A172 (cell line): ENCODE data around the gene TEDDM1. TPM values are rescaled to one million over a fixed set of nuclear protein-coding genes. Genes with fewer than 3 reads are reported as not detected.
"Not testable (repeated sequence)": the region's sequence is repeated elsewhere in the genome, so short reads cannot be mapped to it uniquely, and the experiment has no call there.

ENCODE experiments used
- DNase-seq: peaks from one replicate; pipeline ENCODE4 v3.0.0-alpha.2; 2015; ENCODE audit warnings: low spot score
- total RNA-seq: library from RNA; depleted of rRNA; stranded (reverse); fragments of >200 nt; shearing (Covaris generic); gene quantifications from 2 replicates; pipeline ENCODE4 v1.2.3, GENCODE V29; 2014; rRNA removed

TEDDM1 gene
- total RNA-seq, result not detected in 2 replicates

GRCh38 chr1:182400567-182400966, at the start of gene TEDDM1:
TEDDM1 (minus strand) TSS chr1:182400667; CDS start chr1:182400485, 182 bp downstream.
- no peak for DNase-seq

GRCh38 chr1:182450087-182450486, 49.6 kb upstream of the TEDDM1 start, which contains the start of gene RGSL1:
RGSL1 (plus strand) TSS chr1:182450146; CDS start chr1:182450166, 20 bp downstream.
- no peak for DNase-seq

- DNase-seq, result no peak
These were observed 47.2 kb upstream of the TEDDM1 start for GRCh38 chr1:182447660-182448059.

GRCh38 chr1:182447124-182447523, 46.7 kb upstream of the TEDDM1 start:
- DNase-seq, result not testable (repeated sequence)

- DNase-seq, result peak; percentile 59
These were observed 45.7 kb upstream of the TEDDM1 start for GRCh38 chr1:182446033-182446669.

- no peak for DNase-seq
These were observed 44.0 kb upstream of the TEDDM1 start for GRCh38 chr1:182444497-182444896.

GRCh38 chr1:182442333-182442732, 41.9 kb upstream of the TEDDM1 start:
- no peak for DNase-seq

- no peak for DNase-seq
These were observed 41.3 kb upstream of the TEDDM1 start for GRCh38 chr1:182441719-182442118.

- no peak for DNase-seq
These were observed 37.9 kb upstream of the TEDDM1 start for GRCh38 chr1:182438326-182438725.

- no peak for DNase-seq
These were observed 33.1 kb upstream of the TEDDM1 start for GRCh38 chr1:182433580-182433979.

GRCh38 chr1:182431278-182431677, 30.8 kb upstream of the TEDDM1 start:
- DNase-seq, result no peak

- peak; percentile 55 for DNase-seq
These were observed 30.0 kb upstream of the TEDDM1 start for GRCh38 chr1:182430263-182431068.

GRCh38 chr1:182428043-182428442, 27.6 kb upstream of the TEDDM1 start:
- no peak for DNase-seq

GRCh38 chr1:182426442-182427430, 26.3 kb upstream of the TEDDM1 start:
- DNase-seq, result no peak

GRCh38 chr1:182415789-182416188, 15.3 kb upstream of the TEDDM1 start:
- DNase-seq, result no peak

GRCh38 chr1:182413969-182414368, 13.5 kb upstream of the TEDDM1 start:
- DNase-seq, result no peak

GRCh38 chr1:182413486-182413885, 13.0 kb upstream of the TEDDM1 start:
- DNase-seq, result no peak

GRCh38 chr1:182410620-182411273, 10.3 kb upstream of the TEDDM1 start:
- no peak for DNase-seq

- no peak for DNase-seq
These were observed 9.7 kb upstream of the TEDDM1 start for GRCh38 chr1:182410138-182410537.

- DNase-seq, result no peak
These were observed 8.1 kb upstream of the TEDDM1 start for GRCh38 chr1:182408435-182409075.

GRCh38 chr1:182407724-182408123, 7.3 kb upstream of the TEDDM1 start:
- no peak for DNase-seq
